GM12878 (cell line): ENCODE data around the gene PHACTR3. TPM values are rescaled to one million over a fixed set of nuclear protein-coding genes. Genes with fewer than 3 reads are reported as not detected.

ENCODE experiments used
- ATAC-seq: fragments of 200-7000 bp; cut with Tn5 transposase; 3 replicates; pipeline ENCODE4 v1.9.1; 2020; ENCODE audit warnings: mild to moderate bottlenecking, moderate library complexity
- BruUV-seq: library from RNA; stranded (reverse); fragments of 400-500 nt; replicated peaks from 2 replicates; lab custom pipeline; 2021; lab: Mats Ljungman, UMichigan
- CTCF ChIA-PET: fragments of 300-600 bp; sonication (Branson Sonifier 250); formaldehyde crosslinking; extraction: SDS; loops from one replicate; lab custom pipeline; 2021; ENCODE audit warnings: inconsistent platforms; lab: Yijun Ruan, JAX
- POLR2A ChIA-PET: fragments of 350-600 bp; formaldehyde crosslinking; extraction: SDS; loops from one replicate; lab custom pipeline; 2021; ENCODE audit warnings: inconsistent platforms; lab: Charles Lee
- RAD21 ChIA-PET: fragments of 300-600 bp; sonication (Branson Sonifier 250); formaldehyde crosslinking; loops from one replicate; lab custom pipeline; 2023; ENCODE audit warnings: antibody characterized with exemption; ENCODE audit not compliant: unreplicated experiment; lab: Charles Lee
- SMC1A ChIA-PET: fragments of 300-600 bp; sonication (Branson Sonifier 250); formaldehyde crosslinking; loops from one replicate; lab custom pipeline; 2023; ENCODE audit not compliant: unreplicated experiment, uncharacterized antibody; lab: Charles Lee
- DNase-seq: peaks from one replicate; pipeline ENCODE4 v3.0.0-alpha.2; 2011; ENCODE audit warnings: low read depth, low spot score
- FAIRE-seq: peaks from 3 replicates; lab custom pipeline; 2011; peaks lifted over from hg19 to GRCh38; lab: Jason Lieb, UNC
- H2AFZ ChIP-seq: 2 replicates; pipeline ENCODE4 v1.6.0; 2011; ENCODE audit warnings: low read depth, low read length, control low read depth; ENCODE audit not compliant: control insufficient read depth
- H3K27ac ChIP-seq: 2 replicates; pipeline ENCODE4 v1.5.1; 2011; ENCODE audit warnings: control low read depth; ENCODE audit not compliant: control insufficient read depth, insufficient read depth
- H3K27me3 ChIP-seq, 2 experiments: replicated peaks in 1 of 2; 2 replicates each; pipeline versions ENCODE4 v1.6.0 to v1.6.1; 2011; ENCODE audit warnings: low read length in 1 of 2; ENCODE audit not compliant: control insufficient read depth in 2 of 2, insufficient read depth in 2 of 2
- H3K36me3 ChIP-seq, 2 experiments: 2 replicates each; pipeline ENCODE4 v1.5.1; 2011; ENCODE audit warnings: low read length in 1 of 2; ENCODE audit not compliant: control insufficient read depth in 2 of 2, insufficient read depth in 2 of 2
- H3K4me1 ChIP-seq: 2 replicates; pipeline ENCODE4 v1.6.1; 2011; ENCODE audit warnings: mild to moderate bottlenecking, low read length, moderate library complexity, mixed read lengths; ENCODE audit not compliant: control insufficient read depth, insufficient read depth
- H3K4me2 ChIP-seq: 2 replicates; pipeline ENCODE4 v1.6.0; 2011; ENCODE audit warnings: control low read depth; ENCODE audit not compliant: control insufficient read depth, insufficient read depth
- H3K4me3 ChIP-seq: fragments of 200-600 bp; sonication (generic); 2 replicates; pipeline ENCODE4 v1.5.1; 2016
- H3K79me2 ChIP-seq: 2 replicates; pipeline ENCODE4 v1.6.0; 2011; ENCODE audit warnings: low read length; ENCODE audit not compliant: control insufficient read depth, insufficient read depth
- H3K9ac ChIP-seq: 2 replicates; pipeline ENCODE4 v1.8.0; 2011; ENCODE audit warnings: low read length, control low read depth, mixed read lengths; ENCODE audit not compliant: control insufficient read depth, insufficient read depth
- H3K9me3 ChIP-seq: replicated peaks from 3 replicates; pipeline ENCODE4 v1.5.1; 2011; ENCODE audit warnings: mild to moderate bottlenecking, low read length; ENCODE audit not compliant: control insufficient read depth, insufficient read depth
- H4K20me1 ChIP-seq: 2 replicates; pipeline ENCODE4 v1.6.0; 2011; ENCODE audit not compliant: control insufficient read depth, insufficient read depth
- EZH2 ChIP-seq: IDR thresholded peaks from 2 replicates; pipeline ENCODE4 v1.6.1; 2012; ENCODE audit warnings: low read depth, mild to moderate bottlenecking, control low read depth, inconsistent platforms, low read length, borderline replicate concordance; ENCODE audit not compliant: control insufficient read depth
- JUND ChIP-seq: IDR thresholded peaks from 2 replicates; pipeline ENCODE4 v1.6.1; 2012; ENCODE audit warnings: low read depth, mild to moderate bottlenecking, low read length, improper control_type of control experiment, moderate library complexity
- KAT2A ChIP-seq: conservative IDR thresholded peaks from 2 replicates; pipeline ENCODE4 v1.6.1; 2011; ENCODE audit warnings: low read depth, low read length; ENCODE audit not compliant: control insufficient read depth
- KLF5 ChIP-seq: fragments of 450-650 bp; IDR thresholded peaks from 2 replicates; pipeline ENCODE4 v1.6.1; 2014; ENCODE audit warnings: mild to moderate bottlenecking; ENCODE audit not compliant: partially characterized antibody
- MAX ChIP-seq: IDR thresholded peaks from 2 replicates; pipeline ENCODE4 v1.6.1; 2012; ENCODE audit warnings: low read depth, low read length, improper control_type of control experiment
- NFIC ChIP-seq: IDR thresholded peaks from 2 replicates; pipeline ENCODE4 v1.6.1; 2012; ENCODE audit warnings: low read depth, mild to moderate bottlenecking, inconsistent platforms, low read length, moderate library complexity
- NR2C2 ChIP-seq: IDR thresholded peaks from 2 replicates; pipeline ENCODE4 v1.6.1; 2011; ENCODE audit warnings: borderline replicate concordance, low read depth; ENCODE audit not compliant: control insufficient read depth, insufficient read length
- POLR2AphosphoS2 ChIP-seq: IDR thresholded peaks from 2 replicates; pipeline ENCODE4 v1.6.1; 2011; ENCODE audit warnings: low read depth, mild to moderate bottlenecking, low read length, improper control_type of control experiment, moderate library complexity
- POU2F2 ChIP-seq: IDR thresholded peaks from 3 replicates; pipeline ENCODE4 v1.6.1; 2011; ENCODE audit warnings: low read depth, mild to moderate bottlenecking, low read length, borderline replicate concordance
- ZBED1 ChIP-seq: IDR thresholded peaks from 2 replicates; pipeline ENCODE4 v1.6.1; 2016; ENCODE audit warnings: borderline replicate concordance
- ZNF274 ChIP-seq: IDR thresholded peaks from one replicate; pipeline ENCODE4 v1.8.0; 2011; ENCODE audit not compliant: insufficient read length, insufficient read depth
- WGBS: methylation state at CpG from one replicate; pipeline ENCODE4 v1.1.6; 2016; ENCODE audit warnings: low lambda C conversion rate; ENCODE audit not compliant: insufficient replicate concordance, insufficient coverage; ENCODE audit errors: missing lambda C conversion rate; 5-methylcytosine and 5-hydroxymethylcytosine counted together
- in situ Hi-C: fragments of 300-500 bp; cut with MboI; formaldehyde crosslinking; loops from 9 replicates; pipeline ENCODE4 v1.14.3; 2018; ENCODE audit warnings: mixed read lengths
- intact Hi-C: fragments of 100-400 bp; cut with micrococcal nuclease; formaldehyde crosslinking; loops from one replicate; pipeline ENCODE4 v1.14.2; 2022; ENCODE audit not compliant: unreplicated experiment
- polyA plus RNA-seq, 11 experiments: library from polyadenylated mRNA; depleted of rRNA in 4 of 11; unstranded in 6 of 11; stranded (reverse) in 5 of 11; fragments of >200 nt; fragmentation: Nextera tagmentation in 4 of 11; fragmentation: Illumina TruSeq in 1 of 11; extraction: Ambion mirVana in 4 of 11; extraction: Trizol in 1 of 11; gene quantifications; 1 replicate in 1 of 11; 2 replicates in 10 of 11; pipeline versions ENCODE4 v1.2.1 to v1.2.3, GENCODE V29; 2011 to 2016; ENCODE audit warnings: inconsistent platforms in 2 of 11, missing spikeins in 2 of 11, low read depth in 1 of 11
- total RNA-seq, 4 experiments: library from RNA; depleted of rRNA in 3 of 4; stranded (reverse); fragments of >200 nt in 3 of 4; fragmentation: Illumina TruSeq in 1 of 4; extraction: Trizol in 1 of 4; gene quantifications; 2 replicates each; pipeline versions ENCODE4 v1.2.1 to v1.2.3, GENCODE V29; 2013 to 2021
- TF ChIP-seq, protein P1 (sequence below): fragments of 150-350 bp; IDR thresholded peaks from 2 replicates; pipeline ENCODE4 v1.6.1; 2016; ENCODE audit warnings: low read depth, low read length

The PHACTR3 gene
- total and polyA plus RNA-seq, 10 of the 15 experiments (the other 5 are each of a cell fraction or from before 2014, with no cell fraction given) = 0.17 to 2.7 (median 0.27) TPM; not detected in 1

DNA sequence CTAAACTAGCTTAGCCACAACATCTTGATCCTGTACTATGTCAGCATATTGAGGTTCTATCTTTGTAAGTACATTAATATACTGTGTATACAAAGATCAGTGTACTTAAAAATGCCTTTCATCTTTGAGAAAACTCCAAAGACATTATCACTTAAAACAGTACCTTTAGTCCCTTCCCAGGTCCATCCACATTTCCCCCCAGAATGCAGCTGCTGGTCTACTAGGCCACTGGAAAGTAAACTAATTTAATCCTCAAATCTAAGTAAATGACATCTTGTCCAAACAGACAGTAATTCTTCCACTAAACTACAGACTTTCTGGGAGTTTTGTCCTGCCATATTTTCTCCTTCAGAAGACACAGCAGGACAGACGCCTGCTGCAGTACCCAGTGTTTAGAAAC, 260.4 kb downstream of the PHACTR3 start:
- ChIA-PET RAD21 (no interaction called here), SMC1A (interaction anchor here (0.5 kb wide), 1 partner anchor 77 kb away, joined by 3 read pairs; no protein-coding TSS in a partner anchor), POLR2A (no interaction called here), CTCF (no interaction called here)
- no peaks in the 10 kb centered on the region for H3K27me3 ChIP-seq
- intact Hi-C loops = no loop called here
- H3K36me3 ChIP-seq = no peaks in the 10 kb centered on the region
- no peaks in the 10 kb centered on the region for H3K4me1 ChIP-seq
- no peak overlapping the region for H3K9ac ChIP-seq
- DNase-seq (no peak), ATAC-seq (no peak), FAIRE-seq (no peak)
- no peaks in the 10 kb centered on the region for H4K20me1 ChIP-seq
- H3K9me3 ChIP-seq = no peaks in the 10 kb centered on the region
- in situ Hi-C loops = no loop called here
- no peak overlapping the region for H3K27ac ChIP-seq
- 25% methylated on average over 1 of the region's 1 CpG for WGBS
- H3K4me2 ChIP-seq = no peak overlapping the region
- no peak for TF ChIP-seq NFIC
- TF ChIP-seq ZBED1 = no peak
- TF ChIP-seq NR2C2 = no peak
- TF ChIP-seq POLR2AphosphoS2 = no peak
- TF ChIP-seq POU2F2 = no peak
- no peak for TF ChIP-seq KAT2A
- no peak for TF ChIP-seq ZNF274
- no peak for TF ChIP-seq KLF5
- TF ChIP-seq MAX = no peak
- TF ChIP-seq JUND = no peak
- TF ChIP-seq, protein P1, sequence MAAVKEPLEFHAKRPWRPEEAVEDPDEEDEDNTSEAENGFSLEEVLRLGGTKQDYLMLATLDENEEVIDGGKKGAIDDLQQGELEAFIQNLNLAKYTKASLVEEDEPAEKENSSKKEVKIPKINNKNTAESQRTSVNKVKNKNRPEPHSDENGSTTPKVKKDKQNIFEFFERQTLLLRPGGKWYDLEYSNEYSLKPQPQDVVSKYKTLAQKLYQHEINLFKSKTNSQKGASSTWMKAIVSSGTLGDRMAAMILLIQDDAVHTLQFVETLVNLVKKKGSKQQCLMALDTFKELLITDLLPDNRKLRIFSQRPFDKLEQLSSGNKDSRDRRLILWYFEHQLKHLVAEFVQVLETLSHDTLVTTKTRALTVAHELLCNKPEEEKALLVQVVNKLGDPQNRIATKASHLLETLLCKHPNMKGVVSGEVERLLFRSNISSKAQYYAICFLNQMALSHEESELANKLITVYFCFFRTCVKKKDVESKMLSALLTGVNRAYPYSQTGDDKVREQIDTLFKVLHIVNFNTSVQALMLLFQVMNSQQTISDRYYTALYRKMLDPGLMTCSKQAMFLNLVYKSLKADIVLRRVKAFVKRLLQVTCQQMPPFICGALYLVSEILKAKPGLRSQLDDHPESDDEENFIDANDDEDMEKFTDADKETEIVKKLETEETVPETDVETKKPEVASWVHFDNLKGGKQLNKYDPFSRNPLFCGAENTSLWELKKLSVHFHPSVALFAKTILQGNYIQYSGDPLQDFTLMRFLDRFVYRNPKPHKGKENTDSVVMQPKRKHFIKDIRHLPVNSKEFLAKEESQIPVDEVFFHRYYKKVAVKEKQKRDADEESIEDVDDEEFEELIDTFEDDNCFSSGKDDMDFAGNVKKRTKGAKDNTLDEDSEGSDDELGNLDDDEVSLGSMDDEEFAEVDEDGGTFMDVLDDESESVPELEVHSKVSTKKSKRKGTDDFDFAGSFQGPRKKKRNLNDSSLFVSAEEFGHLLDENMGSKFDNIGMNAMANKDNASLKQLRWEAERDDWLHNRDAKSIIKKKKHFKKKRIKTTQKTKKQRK = no peak
- TF ChIP-seq EZH2 = no peak
- no TSS peak for BruUV-seq
- no peak overlapping the region for H3K4me3 ChIP-seq
- no peaks in the 10 kb centered on the region for H3K79me2 ChIP-seq
- no peak overlapping the region for H2AFZ ChIP-seq
